Central memory CD8-positive, alpha-beta T cell (primary cell): Measurements from ENCODE around the gene KRT25.

ENCODE experiments used
- ATAC-seq: fragments of 150-1000 bp; cut with Tn5 transposase; replicated peaks from 2 replicates; pipeline ENCODE4 v1.10.0; 2022; ENCODE audit warnings: mild to moderate bottlenecking, moderate FRiP score, moderate number of reproducible peaks; ENCODE audit not compliant: poor library complexity, severe bottlenecking; ENCODE audit errors: extremely low read depth
- DNase-seq, 2 donors: peaks; one replicate each; pipeline ENCODE4 v3.0.0; 2021; ENCODE audit warnings: low spot score in 2 of 2
- H3K27ac Mint-ChIP-seq: one replicate; pipeline ENCODE4 v1.8.0; 2022; ENCODE audit warnings: low read depth, mild to moderate bottlenecking, moderate library complexity, mixed read lengths
- H3K27me3 Mint-ChIP-seq: one replicate; pipeline ENCODE4 v1.8.0; 2022; ENCODE audit warnings: mixed read lengths
- H3K36me3 Mint-ChIP-seq: one replicate; pipeline ENCODE4 v1.8.0; 2022; ENCODE audit warnings: mild to moderate bottlenecking, moderate library complexity, mixed read lengths; ENCODE audit not compliant: insufficient read depth
- H3K4me1 Mint-ChIP-seq: one replicate; pipeline ENCODE4 v1.8.0; 2022; ENCODE audit warnings: mixed read lengths
- H3K4me3 Mint-ChIP-seq: one replicate; pipeline ENCODE4 v1.8.0; 2022; ENCODE audit warnings: mild to moderate bottlenecking, moderate library complexity, mixed read lengths
- H3K9me3 Mint-ChIP-seq: one replicate; pipeline ENCODE4 v1.8.0; 2022; ENCODE audit warnings: mixed read lengths

The KRT25 gene

GRCh38 chr17:40705584-40705983, 49.5 kb downstream of the KRT25 start:
- H3K27ac Mint-ChIP-seq: no peak overlapping the region
- no peaks in the 10 kb centered on the region for H3K9me3 Mint-ChIP-seq
- no peaks in the 10 kb centered on the region for H3K36me3 Mint-ChIP-seq
- H3K27me3 Mint-ChIP-seq: peaks cover 54% of the 10 kb centered on the region
- no peaks in the 10 kb centered on the region for H3K4me1 Mint-ChIP-seq
- ATAC-seq (no peak), DNase-seq (no peak)
- H3K4me3 Mint-ChIP-seq: no peak overlapping the region

- DNase-seq: no peak
- Mint-ChIP-seq H3K9me3 (no peaks in the 10 kb centered on the region), H3K4me3 (no peak within 1 kb of the TSS), H3K4me1 (no peaks in the 10 kb centered on the region), H3K36me3 (no peaks in the 10 kb centered on the region), H3K27me3 (peaks cover 59% of the 10 kb centered on the region), H3K27ac (no peak within 1 kb of the TSS)
- no peak for ATAC-seq
Measured at GRCh38 chr17:40703652-40704051, 51.5 kb downstream of the KRT25 start, which contains the start of gene KRT24. KRT24 (minus strand) TSS chr17:40703752; CDS start chr17:40703693, 59 bp downstream.

GRCh38 chr17:40702271-40702670, 52.9 kb downstream of the KRT25 start:
- Mint-ChIP-seq H3K4me1 (no peaks in the 10 kb centered on the region), H3K27me3 (peaks cover 60% of the 10 kb centered on the region), H3K27ac (no peak overlapping the region), H3K36me3 (no peaks in the 10 kb centered on the region), H3K4me3 (no peak overlapping the region), H3K9me3 (no peaks in the 10 kb centered on the region)
- no peak for ATAC-seq
- DNase-seq: no peak

DNA sequence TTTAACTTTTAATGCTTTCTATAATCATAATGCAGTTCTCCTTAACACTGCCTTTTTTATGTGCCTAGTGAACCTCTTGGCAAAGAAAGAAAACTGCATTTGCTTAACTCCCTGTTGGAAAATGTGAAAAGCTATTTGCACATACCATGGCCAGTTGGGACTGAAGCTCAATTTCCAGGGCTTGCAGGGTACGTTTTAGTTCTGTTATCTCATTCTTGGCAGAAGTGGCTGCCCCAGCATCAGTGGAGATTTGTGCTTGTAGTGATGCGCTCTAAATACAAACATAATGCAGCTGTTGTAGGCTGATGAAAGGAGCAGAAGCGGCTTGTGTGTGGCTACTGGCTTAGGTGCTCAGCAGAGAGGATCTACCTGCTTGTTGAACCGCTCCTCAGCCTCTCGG, 55.3 kb downstream of the KRT25 start:
- Mint-ChIP-seq H3K36me3 (no peaks in the 10 kb centered on the region), H3K27me3 (peaks cover 63% of the 10 kb centered on the region), H3K9me3 (no peaks in the 10 kb centered on the region), H3K27ac (no peak overlapping the region), H3K4me1 (no peaks in the 10 kb centered on the region), H3K4me3 (no peak overlapping the region)
- no peak for ATAC-seq
- DNase-seq: no peak

DNA sequence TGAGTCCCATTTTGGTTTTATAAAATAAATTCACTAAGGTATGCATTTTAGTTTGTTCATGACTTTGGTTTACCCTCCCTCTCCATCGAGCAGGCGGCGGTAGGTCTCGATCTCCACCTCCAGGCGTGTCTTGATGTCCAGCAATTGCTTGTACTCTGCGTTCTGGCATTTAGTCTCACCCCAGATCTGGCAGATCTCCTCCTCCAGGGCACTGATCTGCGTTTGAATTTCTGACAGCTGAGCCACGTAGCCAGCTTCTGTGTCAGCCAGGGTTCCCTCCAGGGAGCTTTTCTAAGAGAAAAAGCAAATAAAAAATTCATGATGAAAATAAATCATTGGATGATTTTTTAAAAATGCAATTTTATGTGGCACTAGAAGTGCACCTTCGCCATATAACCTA, 55.8 kb downstream of the KRT25 start:
- no peak overlapping the region for H3K27ac Mint-ChIP-seq
- DNase-seq (no peak), ATAC-seq (no peak)
- H3K4me1 Mint-ChIP-seq: no peaks in the 10 kb centered on the region
- no peak overlapping the region for H3K4me3 Mint-ChIP-seq
- H3K9me3 Mint-ChIP-seq: no peaks in the 10 kb centered on the region
- H3K36me3 Mint-ChIP-seq: no peaks in the 10 kb centered on the region
- peaks cover 63% of the 10 kb centered on the region for H3K27me3 Mint-ChIP-seq
